IMR-90 (cell line): Measurements from ENCODE around the gene STRIP1.

Experiments
- BHLHE40 ChIP-seq: fragments of 150-350 bp; IDR thresholded peaks from 2 replicates; pipeline ENCODE4 v1.6.1; 2016; ENCODE audit warnings: mild to moderate bottlenecking, low read depth, low read length
- CEBPB ChIP-seq: IDR thresholded peaks from 2 replicates; pipeline ENCODE4 v1.6.1; 2012; ENCODE audit warnings: low read depth, low read length, improper control_type of control experiment
- CHD1 ChIP-seq: IDR thresholded peaks from 2 replicates; pipeline ENCODE4 v1.6.1; 2012; ENCODE audit warnings: low read depth, low read length, improper control_type of control experiment
- FOS ChIP-seq: fragments of 150-350 bp; IDR thresholded peaks from 2 replicates; pipeline ENCODE4 v1.6.1; 2016; ENCODE audit warnings: low read depth, low read length
- MAFK ChIP-seq: IDR thresholded peaks from 2 replicates; pipeline ENCODE4 v1.6.1; 2012; ENCODE audit warnings: low read depth, low read length, improper control_type of control experiment
- MAZ ChIP-seq: IDR thresholded peaks from 2 replicates; pipeline ENCODE4 v1.6.1; 2012; ENCODE audit warnings: low read depth, mild to moderate bottlenecking, low read length, improper control_type of control experiment, moderate library complexity, borderline replicate concordance
- MXI1 ChIP-seq: IDR thresholded peaks from 2 replicates; pipeline ENCODE4 v1.6.1; 2012; ENCODE audit warnings: low read depth, mild to moderate bottlenecking, low read length, moderate library complexity, borderline replicate concordance
- POLR2A ChIP-seq: IDR thresholded peaks from 2 replicates; pipeline ENCODE4 v1.6.1; 2012; ENCODE audit warnings: mild to moderate bottlenecking, low read depth, low read length
- RAD21 ChIP-seq: IDR thresholded peaks from 2 replicates; pipeline ENCODE4 v1.6.1; 2012; ENCODE audit warnings: low read length, improper control_type of control experiment
- RFX5 ChIP-seq: IDR thresholded peaks from 2 replicates; pipeline ENCODE4 v1.8.0; 2012; ENCODE audit warnings: low read depth, mild to moderate bottlenecking, low read length, moderate library complexity
- SMC3 ChIP-seq: fragments of 150-350 bp; IDR thresholded peaks from 2 replicates; pipeline ENCODE4 v1.6.1; 2016; ENCODE audit warnings: low read depth, mild to moderate bottlenecking, antibody characterized with exemption, low read length, moderate library complexity
- TF ChIP-seq, protein P1 (sequence below): conservative IDR thresholded peaks from 2 replicates; pipeline ENCODE4 v1.5.1; 2012; ENCODE audit warnings: mild to moderate bottlenecking, low read depth, low read length, improper control_type of control experiment
- TF ChIP-seq, protein P2 (sequence below): fragments of 150-350 bp; IDR thresholded peaks from 2 replicates; pipeline ENCODE4 v1.6.1; 2017; ENCODE audit warnings: mild to moderate bottlenecking, antibody characterized with exemption, low read length, low read depth
- TF ChIP-seq, protein P3 (sequence below): fragments of 150-350 bp; IDR thresholded peaks from 2 replicates; pipeline ENCODE4 v1.6.1; 2016; ENCODE audit warnings: low read depth, mild to moderate bottlenecking, low read length, moderate library complexity, borderline replicate concordance

DNA sequence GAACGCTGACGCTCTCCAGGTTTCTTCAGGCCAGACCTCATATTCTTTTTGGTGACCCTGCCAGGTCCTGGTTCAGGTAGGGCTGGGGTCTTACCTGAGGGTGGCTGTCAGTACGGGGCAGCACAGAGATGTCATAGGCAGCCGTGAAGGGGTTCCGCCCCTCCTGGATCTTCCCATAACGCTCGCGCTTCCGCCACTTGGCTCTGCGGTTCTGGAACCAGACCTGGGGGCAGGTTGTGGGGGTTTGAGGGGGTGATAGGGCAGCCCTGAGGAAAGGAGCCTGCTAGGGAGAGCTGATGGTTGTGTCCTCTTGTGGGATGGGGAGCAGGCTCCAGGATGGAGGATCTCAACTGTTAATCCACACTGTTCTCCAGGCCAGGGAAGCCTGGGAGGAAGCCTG lies 26.9 kb downstream of the STRIP1 start:
- TF ChIP-seq POLR2A (no peak), MAZ (no peak), RAD21 (no peak), CHD1 (no peak), RFX5 (no peak), MAFK (no peak), MXI1 (no peak), BHLHE40 (no peak), FOS (no peak), CEBPB (no peak), SMC3 (no peak)
- TF ChIP-seq, protein P1, sequence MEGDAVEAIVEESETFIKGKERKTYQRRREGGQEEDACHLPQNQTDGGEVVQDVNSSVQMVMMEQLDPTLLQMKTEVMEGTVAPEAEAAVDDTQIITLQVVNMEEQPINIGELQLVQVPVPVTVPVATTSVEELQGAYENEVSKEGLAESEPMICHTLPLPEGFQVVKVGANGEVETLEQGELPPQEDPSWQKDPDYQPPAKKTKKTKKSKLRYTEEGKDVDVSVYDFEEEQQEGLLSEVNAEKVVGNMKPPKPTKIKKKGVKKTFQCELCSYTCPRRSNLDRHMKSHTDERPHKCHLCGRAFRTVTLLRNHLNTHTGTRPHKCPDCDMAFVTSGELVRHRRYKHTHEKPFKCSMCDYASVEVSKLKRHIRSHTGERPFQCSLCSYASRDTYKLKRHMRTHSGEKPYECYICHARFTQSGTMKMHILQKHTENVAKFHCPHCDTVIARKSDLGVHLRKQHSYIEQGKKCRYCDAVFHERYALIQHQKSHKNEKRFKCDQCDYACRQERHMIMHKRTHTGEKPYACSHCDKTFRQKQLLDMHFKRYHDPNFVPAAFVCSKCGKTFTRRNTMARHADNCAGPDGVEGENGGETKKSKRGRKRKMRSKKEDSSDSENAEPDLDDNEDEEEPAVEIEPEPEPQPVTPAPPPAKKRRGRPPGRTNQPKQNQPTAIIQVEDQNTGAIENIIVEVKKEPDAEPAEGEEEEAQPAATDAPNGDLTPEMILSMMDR = no peak
- TF ChIP-seq, protein P2, sequence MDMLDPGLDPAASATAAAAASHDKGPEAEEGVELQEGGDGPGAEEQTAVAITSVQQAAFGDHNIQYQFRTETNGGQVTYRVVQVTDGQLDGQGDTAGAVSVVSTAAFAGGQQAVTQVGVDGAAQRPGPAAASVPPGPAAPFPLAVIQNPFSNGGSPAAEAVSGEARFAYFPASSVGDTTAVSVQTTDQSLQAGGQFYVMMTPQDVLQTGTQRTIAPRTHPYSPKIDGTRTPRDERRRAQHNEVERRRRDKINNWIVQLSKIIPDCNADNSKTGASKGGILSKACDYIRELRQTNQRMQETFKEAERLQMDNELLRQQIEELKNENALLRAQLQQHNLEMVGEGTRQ = no peak
- TF ChIP-seq, protein P3, sequence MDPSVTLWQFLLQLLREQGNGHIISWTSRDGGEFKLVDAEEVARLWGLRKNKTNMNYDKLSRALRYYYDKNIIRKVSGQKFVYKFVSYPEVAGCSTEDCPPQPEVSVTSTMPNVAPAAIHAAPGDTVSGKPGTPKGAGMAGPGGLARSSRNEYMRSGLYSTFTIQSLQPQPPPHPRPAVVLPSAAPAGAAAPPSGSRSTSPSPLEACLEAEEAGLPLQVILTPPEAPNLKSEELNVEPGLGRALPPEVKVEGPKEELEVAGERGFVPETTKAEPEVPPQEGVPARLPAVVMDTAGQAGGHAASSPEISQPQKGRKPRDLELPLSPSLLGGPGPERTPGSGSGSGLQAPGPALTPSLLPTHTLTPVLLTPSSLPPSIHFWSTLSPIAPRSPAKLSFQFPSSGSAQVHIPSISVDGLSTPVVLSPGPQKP = no peak
